Fibroblast of upper back skin (primary cell): Measurements from ENCODE around the gene ETDA.
A peak's percentile ranks its signal among the peaks of the same experiment; 100 is the strongest.
"Not testable (repeated sequence)": the region's sequence is repeated elsewhere in the genome, so short reads cannot be mapped to it uniquely, and the experiment has no call there.

Experiments
- DNase-seq: peaks from one replicate; pipeline ENCODE4 v3.0.0-alpha.2; 2013

ETDA gene

DNA sequence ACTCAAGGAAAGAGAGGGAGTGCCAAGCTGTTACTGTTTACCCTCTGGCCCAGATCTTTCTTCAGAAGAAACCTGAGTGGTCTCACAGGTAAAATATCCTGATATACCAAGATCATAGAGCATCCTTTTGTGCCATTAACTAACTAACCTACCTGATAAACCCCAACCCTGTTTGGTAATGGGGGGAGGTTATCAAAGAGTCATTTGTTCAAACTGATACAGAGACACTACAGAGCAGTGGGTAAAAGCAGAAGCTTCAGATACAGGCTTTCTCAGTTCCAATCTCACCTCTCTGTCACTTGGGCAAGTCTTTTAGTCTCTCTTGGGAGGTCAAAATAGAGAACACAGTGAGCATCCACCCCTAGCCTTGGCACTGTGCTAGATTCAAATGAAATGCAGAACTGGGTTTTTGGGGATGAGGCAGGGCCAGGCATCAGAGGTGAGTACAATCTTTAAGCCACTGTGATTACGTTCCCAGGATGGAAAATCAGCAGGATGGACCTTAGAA is at the start of gene ETDA:
ETDA (plus strand) TSS at position 51 of the 508 bp plus-strand sequence. CDS start 1,216 bp downstream, outside the sequence.
- not testable (repeated sequence) for DNase-seq

DNA sequence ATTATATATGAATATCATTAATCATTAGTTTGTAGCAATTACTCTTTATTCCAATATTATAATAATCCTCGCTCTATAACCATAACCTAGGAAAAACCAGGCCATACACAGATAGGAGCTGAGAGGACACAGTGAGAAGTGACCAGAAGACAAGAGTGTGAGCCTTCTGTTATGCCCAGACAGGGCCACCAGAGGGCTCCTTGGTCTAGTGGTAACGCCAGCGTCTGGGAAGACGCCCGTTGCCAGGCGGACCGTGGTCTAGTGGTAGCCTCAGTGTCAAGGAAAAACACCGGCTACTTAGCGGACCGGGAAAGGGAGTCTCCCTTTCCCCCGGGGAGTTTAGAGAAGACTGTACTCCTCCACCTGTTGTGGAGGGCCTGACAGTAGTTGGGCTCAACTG is 45.4 kb upstream of the ETDA start:
- DNase-seq, result not testable (repeated sequence)

DNA sequence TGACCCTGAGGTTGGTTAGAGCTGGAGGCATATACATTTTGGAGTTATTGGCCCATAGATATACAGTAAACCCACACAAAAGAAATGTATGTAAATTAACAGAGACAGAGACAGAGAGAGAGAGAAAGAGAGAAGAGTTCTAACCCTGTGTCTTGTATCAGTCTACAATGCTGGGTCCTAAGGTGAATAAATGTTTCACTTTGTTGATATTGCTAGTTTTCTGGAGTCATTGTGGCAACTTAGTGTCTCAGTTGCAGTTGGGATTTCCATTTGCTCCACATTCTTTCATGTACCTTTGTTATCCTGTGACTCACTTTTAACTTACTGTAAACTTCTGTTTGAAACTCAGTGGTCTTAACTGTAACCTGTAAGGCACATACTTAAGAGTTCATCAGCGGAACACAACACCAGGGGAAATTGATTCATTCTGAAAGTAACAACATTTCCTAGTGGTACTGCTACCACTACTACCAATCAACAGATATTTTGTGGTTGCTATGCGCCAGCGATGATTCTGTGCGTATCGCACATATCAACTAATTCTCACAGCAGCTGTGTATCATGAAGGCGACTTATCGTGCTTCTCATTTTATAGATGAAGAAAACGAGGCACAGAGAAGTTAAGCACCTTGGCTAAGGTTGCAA is 38.5 kb upstream of the ETDA start:
- DNase-seq, result no peak

DNA sequence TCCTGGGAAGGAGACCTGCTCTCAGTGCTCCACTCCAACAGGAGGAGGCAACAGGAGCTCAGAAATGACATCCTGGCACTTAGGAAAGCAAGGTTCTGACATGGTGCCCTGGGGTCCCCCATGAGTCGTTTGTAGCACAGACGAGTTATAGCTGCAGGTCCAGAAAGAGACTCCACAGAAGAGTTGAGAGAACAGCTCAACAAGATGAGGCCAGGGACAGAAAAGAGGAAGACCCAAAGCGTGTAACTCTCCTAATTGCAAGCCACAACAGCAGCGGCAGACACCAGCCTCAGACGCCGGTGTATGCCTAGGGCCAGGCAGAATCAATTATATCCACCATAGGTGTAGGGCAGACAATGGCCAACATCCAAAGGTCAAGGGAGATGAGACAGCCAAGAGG is 5.9 kb upstream of the ETDA start:
- DNase-seq, result not testable (repeated sequence)

DNA sequence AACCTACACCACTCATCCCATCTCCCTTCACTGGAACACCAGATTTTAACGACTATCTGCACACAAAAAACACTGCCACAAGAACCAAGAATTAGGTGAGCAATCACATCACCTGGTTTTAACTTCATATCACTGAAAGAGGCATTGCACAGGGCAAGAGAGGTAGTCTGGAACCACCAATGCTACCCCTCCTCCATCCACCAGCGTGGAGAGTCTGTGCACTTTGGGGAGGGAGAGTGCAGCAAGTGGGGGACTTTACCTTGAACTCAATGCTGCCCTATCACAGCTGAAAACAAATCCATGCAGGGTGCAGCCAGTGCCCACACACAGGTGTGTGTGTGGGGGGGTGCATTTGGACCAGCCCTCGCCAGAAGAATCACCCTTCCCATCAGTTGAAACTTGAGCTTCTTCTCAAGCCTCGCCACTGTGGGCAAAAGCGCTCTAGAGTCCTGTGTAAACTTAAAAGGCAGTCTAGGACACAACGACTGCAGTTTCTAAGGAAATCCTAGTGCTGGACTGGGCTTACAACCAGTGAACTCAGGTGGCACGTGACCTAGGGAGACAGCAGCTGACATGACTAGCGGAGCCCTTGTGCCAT is 4.3 kb downstream of the ETDA start:
- not testable (repeated sequence) for DNase-seq

DNA sequence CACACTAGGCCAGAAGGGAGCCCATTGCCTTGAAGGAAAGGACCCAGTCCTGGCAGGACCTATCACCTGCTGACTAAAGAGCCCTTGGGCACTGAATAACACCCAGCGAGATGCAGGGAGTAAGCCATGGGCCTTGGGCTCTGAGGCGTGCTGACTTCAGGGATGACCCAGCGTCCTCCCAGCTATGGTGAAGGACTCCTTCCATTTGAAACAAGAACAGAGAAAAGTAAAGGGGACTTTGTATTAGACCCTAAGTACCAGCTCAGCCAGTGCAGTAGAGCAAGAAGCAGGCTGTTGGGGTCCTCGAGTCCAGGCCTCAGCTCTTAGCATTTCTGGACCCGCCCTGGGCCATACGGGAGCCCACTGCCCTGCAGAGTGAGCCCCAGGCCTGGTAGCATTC is 5.1 kb downstream of the ETDA start:
- DNase-seq, result no peak

DNA sequence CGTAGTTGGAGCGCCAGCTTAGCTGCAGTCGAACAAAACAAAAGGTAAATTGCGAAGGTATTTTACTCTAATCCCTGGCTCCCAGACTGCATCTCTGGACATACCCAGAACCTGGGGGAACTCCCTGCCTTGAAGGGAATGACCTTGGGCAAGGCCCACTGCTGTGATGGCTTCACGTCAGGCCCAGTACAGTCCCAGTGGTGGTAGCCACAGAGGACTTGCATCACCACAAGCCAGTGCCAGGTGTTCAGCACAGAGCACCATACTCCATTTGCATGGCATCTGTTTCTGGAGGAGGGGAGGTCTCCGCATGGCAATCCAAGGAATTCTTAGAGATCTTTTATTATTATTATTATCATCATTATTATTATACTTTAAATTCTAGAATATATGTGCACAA is 5.6 kb downstream of the ETDA start:
- DNase-seq, result no peak

DNA sequence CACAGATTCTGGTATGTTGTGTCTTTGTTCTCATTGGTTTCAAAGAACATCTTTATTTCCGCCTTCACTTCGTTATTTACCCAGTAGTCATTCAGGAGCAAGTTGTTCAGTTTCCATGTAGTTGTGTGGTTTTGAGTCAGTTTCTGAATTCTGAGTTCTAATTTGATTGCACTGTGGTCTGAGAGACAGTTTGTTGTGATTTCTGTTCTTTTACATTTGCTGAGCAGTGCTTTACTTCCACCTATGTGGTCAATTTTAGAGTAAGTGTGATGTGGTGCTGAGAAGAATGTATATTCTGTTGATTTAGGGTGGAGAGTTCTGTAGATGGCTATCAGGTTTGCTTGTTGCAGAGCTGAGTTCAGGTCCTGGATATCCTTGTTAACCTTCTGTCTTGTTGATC is 9.1 kb downstream of the ETDA start:
- DNase-seq, result not testable (repeated sequence)

DNA sequence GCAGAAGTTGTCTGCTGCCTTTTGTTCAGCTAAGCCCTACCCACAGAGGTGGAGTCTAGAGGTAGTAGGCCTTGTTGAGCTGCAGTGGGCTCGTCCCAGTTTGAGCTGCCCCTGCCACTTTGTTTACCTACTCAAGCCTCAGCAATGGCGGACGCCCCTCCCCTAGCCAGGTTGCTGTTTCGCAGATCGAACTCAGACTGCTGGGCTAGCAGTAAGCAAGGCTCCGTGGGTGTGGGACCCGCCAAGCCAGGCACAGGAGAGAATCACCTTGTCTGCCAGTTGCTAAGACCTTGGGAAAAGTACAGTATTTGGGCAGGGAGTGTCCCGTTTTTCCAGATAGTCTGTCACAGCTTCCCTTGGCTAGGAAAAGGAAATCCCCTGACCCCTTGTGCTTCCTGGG is 11.5 kb downstream of the ETDA start:
- not testable (repeated sequence) for DNase-seq

DNA sequence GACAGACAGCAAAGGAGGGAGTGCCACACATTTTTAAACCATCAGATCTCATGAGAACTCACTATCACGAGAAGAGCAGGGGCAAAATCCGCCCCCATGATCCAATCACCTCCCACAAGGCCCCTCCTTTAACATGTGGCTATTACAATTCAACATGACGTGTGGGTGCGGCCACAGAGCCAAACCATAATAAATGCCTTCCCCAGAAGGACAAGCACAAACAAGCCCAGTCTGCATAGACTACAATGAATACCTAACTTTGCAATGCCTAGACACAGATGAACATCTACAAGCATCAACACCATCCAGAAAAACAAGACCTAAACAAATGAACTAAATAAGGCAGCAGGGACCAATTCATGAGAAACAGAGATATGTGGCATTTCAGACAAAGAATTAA is 12.3 kb downstream of the ETDA start:
- no peak for DNase-seq

DNA sequence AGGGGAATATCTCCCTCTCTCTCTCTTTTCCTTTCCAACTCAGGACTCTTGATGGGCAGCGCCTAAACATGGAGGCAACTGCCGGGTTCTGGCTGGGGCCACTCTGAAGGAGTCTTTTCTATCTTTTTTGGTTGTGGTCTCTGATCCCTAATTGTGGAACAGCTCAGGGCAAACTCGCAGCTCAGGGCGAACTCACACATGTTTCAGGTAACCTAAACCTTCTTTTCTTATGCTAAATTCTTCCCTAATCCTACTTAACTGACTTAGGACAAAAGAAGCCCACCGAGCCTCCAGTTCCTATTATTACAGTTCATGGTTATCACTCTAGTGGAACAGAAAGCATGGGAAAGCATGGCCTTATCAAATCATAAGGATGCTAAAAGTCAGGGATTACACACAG is 21.3 kb downstream of the ETDA start:
- DNase-seq, result no peak

DNA sequence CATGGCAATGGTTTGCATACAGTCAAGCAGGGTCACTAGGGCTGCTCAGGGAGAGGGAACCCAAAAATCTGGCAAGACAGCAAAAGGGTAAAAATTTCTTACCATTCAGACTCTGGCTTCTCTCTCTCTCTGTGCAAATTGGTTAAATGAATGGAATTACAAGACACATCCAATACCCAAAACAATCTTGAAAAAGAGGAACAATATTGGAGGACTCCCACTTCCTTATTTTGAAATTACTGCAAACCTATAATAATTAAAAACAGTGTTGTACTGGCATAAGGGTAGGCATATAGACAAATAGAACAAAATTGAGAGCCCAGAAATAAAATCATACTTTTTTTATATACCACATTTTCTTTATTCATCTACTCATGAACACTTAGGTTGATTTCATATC is 24.1 kb downstream of the ETDA start:
- DNase-seq, result no peak

DNA sequence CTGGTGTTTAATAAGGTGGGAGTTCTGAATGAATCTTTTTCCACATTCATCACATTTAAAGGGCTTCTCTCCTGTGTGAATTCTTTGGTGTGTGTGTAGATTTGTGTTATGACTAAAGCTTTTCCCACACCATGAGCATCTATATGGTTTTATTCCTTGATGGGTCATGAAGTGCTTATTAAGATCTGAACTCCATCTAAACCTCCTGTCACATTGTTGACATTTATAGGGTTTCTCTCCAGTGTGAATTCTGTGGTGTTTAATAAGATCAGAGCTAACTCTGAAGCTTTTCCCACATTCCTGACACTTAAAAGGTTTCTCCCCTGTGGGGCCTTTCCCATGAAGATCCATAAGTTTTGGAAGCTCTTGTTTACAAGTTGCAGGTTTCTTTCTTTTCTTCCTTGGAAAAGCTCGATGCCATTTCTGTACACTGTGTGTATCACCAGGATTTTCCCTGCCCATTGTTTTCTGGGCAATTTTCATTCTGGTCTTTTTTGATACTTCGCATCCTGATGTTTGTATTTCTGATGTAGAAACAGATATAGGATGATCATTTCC is 35.5 kb downstream of the ETDA start:
- no peak for DNase-seq

DNA sequence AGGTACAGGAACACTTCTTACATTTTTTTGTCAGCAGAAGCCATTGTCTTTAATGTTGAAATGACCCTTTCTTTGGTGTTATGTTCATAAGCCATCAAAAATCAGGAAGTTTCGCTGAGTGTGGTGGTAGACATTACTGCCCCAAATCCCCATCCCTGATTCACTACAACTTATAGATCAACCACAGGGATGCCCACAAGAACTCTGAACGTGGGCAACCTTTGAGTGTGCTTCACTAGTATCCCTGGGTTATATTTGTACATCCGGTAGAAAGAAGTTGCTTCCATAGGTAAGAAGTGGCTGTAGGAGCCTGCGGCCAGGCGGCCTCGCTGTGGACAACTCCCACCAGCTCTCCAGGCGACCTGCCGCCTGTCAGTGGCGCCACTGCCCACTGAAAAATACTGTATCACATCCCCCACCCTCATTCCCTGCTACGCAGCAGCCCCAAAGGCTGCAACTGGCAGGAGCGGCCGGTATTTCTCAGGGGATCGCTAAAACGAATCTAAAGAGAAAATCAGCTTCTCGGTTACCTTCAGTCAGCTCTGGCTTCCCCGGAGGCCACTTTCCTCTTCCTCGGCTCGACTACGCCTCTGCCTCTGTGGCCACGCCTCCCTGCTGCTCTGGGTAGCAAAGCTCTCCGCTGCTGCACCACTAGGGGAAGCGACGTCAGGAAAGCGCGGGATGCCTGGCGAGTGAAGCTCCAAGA is 43.5 kb downstream of the ETDA start:
- peak; percentile 14 for DNase-seq

DNA sequence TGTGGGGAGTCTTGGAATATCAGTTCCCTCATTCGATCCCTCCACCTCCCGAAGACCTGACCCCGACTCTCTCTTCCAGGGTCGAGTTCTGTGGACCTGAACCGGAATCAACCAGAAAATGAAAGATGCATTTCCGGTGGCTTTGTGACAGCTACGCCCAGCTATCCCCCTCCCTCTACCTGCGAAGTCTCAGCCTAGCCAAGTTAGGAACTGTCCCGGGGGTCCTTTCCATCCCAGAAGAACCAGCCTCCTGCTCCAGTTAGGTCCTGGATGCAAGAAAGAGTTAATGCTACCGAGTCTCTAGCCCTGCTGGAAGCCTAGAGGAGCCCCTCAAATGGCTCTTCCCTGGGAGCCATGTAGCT is 44.1 kb downstream of the ETDA start:
- no peak for DNase-seq

DNA sequence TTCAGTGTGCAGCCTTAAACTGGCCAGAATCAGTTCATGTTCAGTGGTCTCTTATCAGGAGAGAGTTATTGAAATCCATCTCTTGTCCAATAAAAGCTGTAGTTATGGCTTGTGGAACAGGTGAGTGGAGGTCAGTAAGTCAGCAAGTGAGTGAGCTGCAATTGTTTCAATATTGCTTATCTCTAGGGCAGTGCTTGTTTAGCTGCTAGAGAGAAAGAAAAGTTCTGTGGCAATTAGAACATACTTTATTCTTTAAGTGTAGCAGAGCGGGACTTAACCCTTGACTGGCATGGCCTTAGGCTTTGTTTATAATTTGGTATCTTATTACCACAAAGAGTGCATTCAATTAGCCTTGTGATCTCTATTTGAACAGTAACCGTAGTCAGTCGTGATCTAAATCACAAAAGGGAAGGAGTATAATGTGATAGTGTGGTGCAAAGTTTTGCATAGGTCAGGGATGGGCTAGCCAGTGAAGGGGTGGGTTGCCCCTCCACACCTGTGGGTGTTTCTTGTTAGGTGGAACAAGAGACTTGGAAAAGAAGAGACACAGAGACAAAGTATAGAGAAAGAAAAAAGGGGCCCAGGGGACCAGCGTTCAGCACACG is 50.5 kb downstream of the ETDA start:
- no peak for DNase-seq
